ENCODE measurements around the gene PLOD2.
"Not testable (repeated sequence)": the region's sequence is repeated elsewhere in the genome, so short reads cannot be mapped to it uniquely, and the experiment has no call there.

Gene PLOD2

GRCh38 chr3:146138902-146139301 lies 22.1 kb downstream of the PLOD2 start:
- DNase-seq (ENCODE audit: low read depth): no peak

GRCh38 chr3:146136647-146137046 lies 24.3 kb downstream of the PLOD2 start:
- DNase-seq (ENCODE audit: low read depth): no peak

GRCh38 chr3:146134348-146135117 lies 26.5 kb downstream of the PLOD2 start:
- DNase-seq (ENCODE audit: low read depth): no peak

GRCh38 chr3:146133441-146133840 lies 27.5 kb downstream of the PLOD2 start:
- no peak for DNase-seq (ENCODE audit: low read depth)

GRCh38 chr3:146131616-146132410 lies 29.2 kb downstream of the PLOD2 start:
- DNase-seq (ENCODE audit: low read depth): no peak

- DNase-seq (ENCODE audit: low read depth): no peak
Observed at GRCh38 chr3:146130881-146131371, 30.1 kb downstream of the PLOD2 start.

GRCh38 chr3:146129750-146130149 lies 31.2 kb downstream of the PLOD2 start:
- no peak for DNase-seq (ENCODE audit: low read depth)

GRCh38 chr3:146128939-146129338 lies 32.0 kb downstream of the PLOD2 start:
- no peak for DNase-seq (ENCODE audit: low read depth)

- DNase-seq (ENCODE audit: low read depth): no peak
Observed at GRCh38 chr3:146128179-146128578, 32.8 kb downstream of the PLOD2 start.

GRCh38 chr3:146125951-146126350 lies 35.0 kb downstream of the PLOD2 start:
- DNase-seq (ENCODE audit: low read depth): no peak

- no peak for DNase-seq (ENCODE audit: low read depth)
Observed at GRCh38 chr3:146124126-146124801, 36.7 kb downstream of the PLOD2 start.

- no peak for DNase-seq (ENCODE audit: low read depth)
Observed at GRCh38 chr3:146117406-146118285, 43.3 kb downstream of the PLOD2 start.

GRCh38 chr3:146115619-146116018 lies 45.4 kb downstream of the PLOD2 start:
- DNase-seq (ENCODE audit: low read depth): no peak

- DNase-seq (ENCODE audit: low read depth): not testable (repeated sequence)
Observed at GRCh38 chr3:146113804-146114203, 47.2 kb downstream of the PLOD2 start.

- no peak for DNase-seq (ENCODE audit: low read depth)
Observed at GRCh38 chr3:146111337-146111736, 49.6 kb downstream of the PLOD2 start.

GRCh38 chr3:146110161-146110560 lies 50.8 kb downstream of the PLOD2 start:
- DNase-seq (ENCODE audit: low read depth): no peak

GRCh38 chr3:146106986-146107385 lies 54.0 kb downstream of the PLOD2 start:
- DNase-seq (ENCODE audit: low read depth): no peak

GRCh38 chr3:146104068-146104467 lies 56.9 kb downstream of the PLOD2 start:
- DNase-seq (ENCODE audit: low read depth): no peak

GRCh38 chr3:146102885-146103284 lies 58.1 kb downstream of the PLOD2 start:
- DNase-seq (ENCODE audit: low read depth): no peak

- DNase-seq (ENCODE audit: low read depth): no peak
Observed at GRCh38 chr3:146101538-146101937, 59.4 kb downstream of the PLOD2 start.

- DNase-seq (ENCODE audit: low read depth): no peak
Observed at GRCh38 chr3:146100825-146101444, 60.0 kb downstream of the PLOD2 start.

Measured in activated T-cell treated with anti-CD3 and anti-CD28 coated beads for 48 hours (primary cell).